Hepatocyte (in vitro differentiated cells): ENCODE measurements around the gene INSYN1.

Experiments
- EZH2 ChIP-seq: fragments of 200-600 bp; sonication (generic); IDR thresholded peaks from 2 replicates; pipeline ENCODE4 v1.6.1; 2016; ENCODE audit warnings: antibody characterized with exemption, mild to moderate bottlenecking, borderline replicate concordance
- EZH2phosphoT487 ChIP-seq: fragments of 200-600 bp; sonication (generic); IDR thresholded peaks from one replicate; pipeline ENCODE4 v1.6.1; 2018; ENCODE audit warnings: antibody characterized with exemption, mild to moderate bottlenecking, low read depth, moderate library complexity; ENCODE audit not compliant: unreplicated experiment, severe bottlenecking
- TF ChIP-seq, protein P1 (sequence below): fragments of 200-600 bp; sonication (generic); IDR thresholded peaks from 2 replicates; pipeline ENCODE4 v1.5.1; 2016; ENCODE audit warnings: antibody characterized with exemption, mild to moderate bottlenecking; ENCODE audit not compliant: poor library complexity

DNA sequence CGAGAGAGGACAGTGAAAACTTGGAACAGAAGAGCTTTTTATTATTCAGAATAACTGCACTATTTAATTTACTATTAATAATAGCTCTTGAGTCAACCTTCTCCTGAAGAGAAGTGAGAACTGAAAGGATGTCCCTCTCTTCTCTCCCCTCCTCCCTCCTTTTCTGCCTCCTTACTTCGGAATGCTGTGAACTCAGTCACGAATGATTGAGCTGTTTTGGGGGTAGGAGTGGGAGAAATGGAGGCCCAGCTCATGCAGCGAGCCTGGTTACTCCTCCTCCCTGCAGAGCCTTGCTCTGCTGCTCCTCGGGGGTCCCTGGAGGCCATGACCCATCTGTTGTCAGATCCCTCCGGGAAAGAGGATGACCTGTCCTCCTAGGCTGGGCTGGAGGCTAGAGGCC, 20.3 kb upstream of the INSYN1 start:
- TF ChIP-seq EZH2 (no peak), EZH2phosphoT487 (no peak)
- TF ChIP-seq, protein P1, sequence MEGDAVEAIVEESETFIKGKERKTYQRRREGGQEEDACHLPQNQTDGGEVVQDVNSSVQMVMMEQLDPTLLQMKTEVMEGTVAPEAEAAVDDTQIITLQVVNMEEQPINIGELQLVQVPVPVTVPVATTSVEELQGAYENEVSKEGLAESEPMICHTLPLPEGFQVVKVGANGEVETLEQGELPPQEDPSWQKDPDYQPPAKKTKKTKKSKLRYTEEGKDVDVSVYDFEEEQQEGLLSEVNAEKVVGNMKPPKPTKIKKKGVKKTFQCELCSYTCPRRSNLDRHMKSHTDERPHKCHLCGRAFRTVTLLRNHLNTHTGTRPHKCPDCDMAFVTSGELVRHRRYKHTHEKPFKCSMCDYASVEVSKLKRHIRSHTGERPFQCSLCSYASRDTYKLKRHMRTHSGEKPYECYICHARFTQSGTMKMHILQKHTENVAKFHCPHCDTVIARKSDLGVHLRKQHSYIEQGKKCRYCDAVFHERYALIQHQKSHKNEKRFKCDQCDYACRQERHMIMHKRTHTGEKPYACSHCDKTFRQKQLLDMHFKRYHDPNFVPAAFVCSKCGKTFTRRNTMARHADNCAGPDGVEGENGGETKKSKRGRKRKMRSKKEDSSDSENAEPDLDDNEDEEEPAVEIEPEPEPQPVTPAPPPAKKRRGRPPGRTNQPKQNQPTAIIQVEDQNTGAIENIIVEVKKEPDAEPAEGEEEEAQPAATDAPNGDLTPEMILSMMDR, result no peak
